ENCODE data around the gene ASPN.
A peak's percentile ranks its signal among the peaks of the same experiment; 100 is the strongest.

The ASPN gene

GRCh38 chr9:92494856-92495255, 12.6 kb upstream of the ASPN start:
- DNase-seq = no peak
- Histone ChIP-seq H3K18ac (ENCODE audit: low read depth in 1 of 2, low read length in 2 of 2) (no peak overlapping the region), H3K4me3 (ENCODE audit: insufficient read depth in 1 of 2, low read depth in 1 of 2, low read length in 2 of 2) (no peak overlapping the region), H2BK120ac (ENCODE audit: low read depth, low read length) (no peak overlapping the region), H2BK12ac (ENCODE audit: low read length in 2 of 2) (no peak overlapping the region), H3K9me3 (ENCODE audit: control insufficient read depth, low read length) (no peaks in the 10 kb centered on the region), H2AFZ (ENCODE audit: low read depth, low read length) (no peak overlapping the region), H2AK5ac (ENCODE audit: low read length, severe bottlenecking) (no peak overlapping the region), H3K23ac (ENCODE audit: low read length in 2 of 2) (no peak overlapping the region), H2BK5ac (ENCODE audit: low read depth, low read length, poor library complexity, severe bottlenecking) (no peak overlapping the region), H2BK15ac (ENCODE audit: low read depth, poor library complexity, severe bottlenecking) (no peak overlapping the region), H3K36me3 (ENCODE audit: control insufficient read depth in 1 of 2, insufficient read depth in 2 of 2, low read depth in 1 of 2, low read length in 2 of 2) (no peaks in the 10 kb centered on the region), H4K8ac (ENCODE audit: low read length) (no peak overlapping the region), H3K27ac (ENCODE audit: low read length, poor library complexity, severe bottlenecking) (no peak overlapping the region), H3K4me1 (ENCODE audit: control insufficient read depth, insufficient read depth, low read depth, low read length) (no peaks in the 10 kb centered on the region), H3K79me1 (replicated peaks; ENCODE audit: low read length, poor library complexity, severe bottlenecking) (no peaks in the 10 kb centered on the region), H3K4ac (ENCODE audit: low read depth in 1 of 2, low read length in 2 of 2) (no peak overlapping the region), H3K9ac (ENCODE audit: low read length) (no peak overlapping the region), H3K27me3 (ENCODE audit: control insufficient read depth in 1 of 2, insufficient read depth in 1 of 2, low read length in 2 of 2) (no peaks in the 10 kb centered on the region), H3K14ac (ENCODE audit: low read length in 2 of 2) (no peak overlapping the region), H3K4me2 (ENCODE audit: low read length, poor library complexity, severe bottlenecking) (no peak overlapping the region), H4K91ac (ENCODE audit: low read length) (no peak overlapping the region)
- no CpG with 5 or more reads among the region's 2 CpGs for WGBS

- H4K91ac ChIP-seq (ENCODE audit: low read length) = no peak overlapping the region
- no peak overlapping the region for H2BK120ac ChIP-seq (ENCODE audit: low read depth, low read length)
- no peak for DNase-seq
- H3K4ac ChIP-seq (ENCODE audit: low read depth in 1 of 2, low read length in 2 of 2) = no peak overlapping the region
- H2AK5ac ChIP-seq (ENCODE audit: low read length, severe bottlenecking) = no peak overlapping the region
- no peak overlapping the region for H2BK5ac ChIP-seq (ENCODE audit: low read depth, low read length, poor library complexity, severe bottlenecking)
- no peak overlapping the region for H2AFZ ChIP-seq (ENCODE audit: low read depth, low read length)
- no peak overlapping the region for H3K27ac ChIP-seq (ENCODE audit: low read length, poor library complexity, severe bottlenecking)
- no peak overlapping the region for H3K9ac ChIP-seq (ENCODE audit: low read length)
- no peaks in the 10 kb centered on the region for H3K36me3 ChIP-seq (ENCODE audit: control insufficient read depth in 1 of 2, insufficient read depth in 2 of 2, low read depth in 1 of 2, low read length in 2 of 2)
- no peak overlapping the region for H2BK15ac ChIP-seq (ENCODE audit: low read depth, poor library complexity, severe bottlenecking)
- H3K4me2 ChIP-seq (ENCODE audit: low read length, poor library complexity, severe bottlenecking) = no peak overlapping the region
- H3K9me3 ChIP-seq (ENCODE audit: control insufficient read depth, low read length) = no peaks in the 10 kb centered on the region
- H3K27me3 ChIP-seq (ENCODE audit: control insufficient read depth in 1 of 2, insufficient read depth in 1 of 2, low read length in 2 of 2) = no peaks in the 10 kb centered on the region
- no peak overlapping the region for H3K4me3 ChIP-seq (ENCODE audit: insufficient read depth in 1 of 2, low read depth in 1 of 2, low read length in 2 of 2)
- H3K23ac ChIP-seq (ENCODE audit: low read length in 2 of 2) = no peak overlapping the region
- no peaks in the 10 kb centered on the region for H3K79me1 ChIP-seq (replicated peaks; ENCODE audit: low read length, poor library complexity, severe bottlenecking)
- 81% methylated on average over 9 of the region's 9 CpGs for WGBS
- peak overlapping the region; percentile 13 to 47 for H3K14ac ChIP-seq (ENCODE audit: low read length in 2 of 2)
- peak overlapping the region; percentile 84 for H4K8ac ChIP-seq (ENCODE audit: low read length)
- H2BK12ac ChIP-seq (ENCODE audit: low read length in 2 of 2) = no peak overlapping the region
- H3K18ac ChIP-seq (ENCODE audit: low read depth in 1 of 2, low read length in 2 of 2) = no peak overlapping the region
- H3K4me1 ChIP-seq (ENCODE audit: control insufficient read depth, insufficient read depth, low read depth, low read length) = peaks cover 2% of the 10 kb centered on the region
Observed at GRCh38 chr9:92493749-92494387, 11.6 kb upstream of the ASPN start.

GRCh38 chr9:92492781-92493401, 10.6 kb upstream of the ASPN start:
- WGBS = 51% methylated on average over 3 of the region's 3 CpGs
- peak overlapping the region; percentile 15 for H4K91ac ChIP-seq (ENCODE audit: low read length)

GRCh38 chr9:92488681-92489550, 6.6 kb upstream of the ASPN start:
- Histone ChIP-seq H3K36me3 (ENCODE audit: control insufficient read depth in 1 of 2, insufficient read depth in 2 of 2, low read depth in 1 of 2, low read length in 2 of 2) (no peaks in the 10 kb centered on the region), H3K23ac (ENCODE audit: low read length in 2 of 2) (no peak overlapping the region), H4K91ac (ENCODE audit: low read length) (no peak overlapping the region), H3K9me3 (ENCODE audit: control insufficient read depth, low read length) (no peaks in the 10 kb centered on the region), H2AFZ (ENCODE audit: low read depth, low read length) (no peak overlapping the region), H3K18ac (ENCODE audit: low read depth in 1 of 2, low read length in 2 of 2) (no peak overlapping the region), H3K27me3 (ENCODE audit: control insufficient read depth in 1 of 2, insufficient read depth in 1 of 2, low read length in 2 of 2) (no peaks in the 10 kb centered on the region), H2BK5ac (ENCODE audit: low read depth, low read length, poor library complexity, severe bottlenecking) (no peak overlapping the region), H2BK120ac (ENCODE audit: low read depth, low read length) (no peak overlapping the region), H4K8ac (ENCODE audit: low read length) (no peak overlapping the region), H2BK12ac (ENCODE audit: low read length in 2 of 2) (no peak overlapping the region), H3K4me3 (ENCODE audit: insufficient read depth in 1 of 2, low read depth in 1 of 2, low read length in 2 of 2) (no peak overlapping the region), H3K9ac (ENCODE audit: low read length) (peak overlapping the region; percentile 46), H3K4me1 (ENCODE audit: control insufficient read depth, insufficient read depth, low read depth, low read length) (peaks cover 3% of the 10 kb centered on the region), H3K4ac (ENCODE audit: low read depth in 1 of 2, low read length in 2 of 2) (no peak overlapping the region), H3K4me2 (ENCODE audit: low read length, poor library complexity, severe bottlenecking) (no peak overlapping the region), H2AK5ac (ENCODE audit: low read length, severe bottlenecking) (no peak overlapping the region), H3K14ac (ENCODE audit: low read length in 2 of 2) (no peak overlapping the region), H3K27ac (ENCODE audit: low read length, poor library complexity, severe bottlenecking) (no peak overlapping the region), H2BK15ac (ENCODE audit: low read depth, poor library complexity, severe bottlenecking) (no peak overlapping the region), H3K79me1 (replicated peaks; ENCODE audit: low read length, poor library complexity, severe bottlenecking) (no peaks in the 10 kb centered on the region)
- DNase-seq = peak; percentile 60
- WGBS = 76% methylated on average over 1 of the region's 4 CpGs

More at GRCh38 chr9:92492781-92493401, 10.6 kb upstream of the ASPN start:
- H3K23ac ChIP-seq (ENCODE audit: low read length in 2 of 2) = no peak overlapping the region
- no peak overlapping the region for H3K4me3 ChIP-seq (ENCODE audit: insufficient read depth in 1 of 2, low read depth in 1 of 2, low read length in 2 of 2)
- H3K9ac ChIP-seq (ENCODE audit: low read length) = no peak overlapping the region
- DNase-seq = no peak
- peak overlapping the region; percentile 27 for H4K8ac ChIP-seq (ENCODE audit: low read length)
- H3K4me2 ChIP-seq (ENCODE audit: low read length, poor library complexity, severe bottlenecking) = no peak overlapping the region
- no peaks in the 10 kb centered on the region for H3K79me1 ChIP-seq (replicated peaks; ENCODE audit: low read length, poor library complexity, severe bottlenecking)
- no peaks in the 10 kb centered on the region for H3K27me3 ChIP-seq (ENCODE audit: control insufficient read depth in 1 of 2, insufficient read depth in 1 of 2, low read length in 2 of 2)
- H3K18ac ChIP-seq (ENCODE audit: low read depth in 1 of 2, low read length in 2 of 2) = no peak overlapping the region
- H3K36me3 ChIP-seq (ENCODE audit: control insufficient read depth in 1 of 2, insufficient read depth in 2 of 2, low read depth in 1 of 2, low read length in 2 of 2) = no peaks in the 10 kb centered on the region
- H3K4ac ChIP-seq (ENCODE audit: low read depth in 1 of 2, low read length in 2 of 2) = no peak overlapping the region
- no peak overlapping the region for H2AFZ ChIP-seq (ENCODE audit: low read depth, low read length)
- H3K9me3 ChIP-seq (ENCODE audit: control insufficient read depth, low read length) = no peaks in the 10 kb centered on the region
- no peak overlapping the region for H2BK15ac ChIP-seq (ENCODE audit: low read depth, poor library complexity, severe bottlenecking)
- no peak overlapping the region for H2BK5ac ChIP-seq (ENCODE audit: low read depth, low read length, poor library complexity, severe bottlenecking)
- H3K27ac ChIP-seq (ENCODE audit: low read length, poor library complexity, severe bottlenecking) = no peak overlapping the region
- H2BK120ac ChIP-seq (ENCODE audit: low read depth, low read length) = no peak overlapping the region
- H2BK12ac ChIP-seq (ENCODE audit: low read length in 2 of 2) = peak overlapping the region in 1 of 2 experiments; percentile 29
- peaks cover 2% of the 10 kb centered on the region for H3K4me1 ChIP-seq (ENCODE audit: control insufficient read depth, insufficient read depth, low read depth, low read length)
- no peak overlapping the region for H3K14ac ChIP-seq (ENCODE audit: low read length in 2 of 2)
- H2AK5ac ChIP-seq (ENCODE audit: low read length, severe bottlenecking) = no peak overlapping the region

All from mesenchymal stem cell (in vitro differentiated cells and primary cell).